Transverse colon (tissue), 4 donors: ENCODE measurements around the gene NFIA.

Experiments
- POLR2A ChIP-seq: fragments of 450-650 bp; IDR thresholded peaks from one replicate; pipeline ENCODE4 v1.6.1; 2016; ENCODE audit warnings: antibody characterized with exemption, mild to moderate bottlenecking, moderate library complexity
- POLR2AphosphoS5 ChIP-seq, 3 donors: sonication (generic); formaldehyde crosslinking; IDR thresholded peaks; one replicate each; pipeline ENCODE4 v1.6.1; 2016; ENCODE audit warnings: antibody characterized with exemption in 3 of 3
- TF ChIP-seq, protein P1 (sequence below), 5 experiments: fragments of 200-600 bp in 3 of 5; fragments of 450-650 bp in 2 of 5; sonication (generic) in 3 of 5; IDR thresholded peaks; 1 replicate in 2 of 5; 2 replicates in 3 of 5; pipeline ENCODE4 v1.5.1; 2016 to 2017; ENCODE audit warnings: antibody characterized with exemption in 5 of 5, inconsistent platforms in 3 of 5, mild to moderate bottlenecking in 2 of 5, moderate library complexity in 1 of 5

DNA sequence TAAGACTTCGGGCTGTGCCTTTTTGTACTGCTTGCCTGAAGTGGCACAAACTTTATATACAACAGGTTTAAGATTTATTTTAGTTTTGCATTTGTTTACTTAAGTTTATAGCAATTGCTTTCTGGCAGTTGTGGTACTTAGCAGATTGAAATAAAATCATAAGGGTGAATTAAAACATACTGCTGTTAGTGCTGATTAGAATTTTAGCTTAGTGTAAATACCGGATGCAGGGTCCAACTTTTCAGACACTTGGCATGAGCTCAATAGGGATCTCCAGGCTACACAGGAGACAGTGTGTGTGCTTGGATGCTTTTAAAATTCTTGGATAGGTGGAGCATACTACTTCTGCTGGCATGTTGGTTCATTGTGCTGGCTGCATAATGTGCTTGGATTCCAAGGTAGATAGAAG lies 159.6 kb downstream of the NFIA start:
- TF ChIP-seq POLR2AphosphoS5 (IDR thresholded peaks at IDR 0.05), result no peak
- TF ChIP-seq POLR2A, result no peak
- TF ChIP-seq, protein P1, sequence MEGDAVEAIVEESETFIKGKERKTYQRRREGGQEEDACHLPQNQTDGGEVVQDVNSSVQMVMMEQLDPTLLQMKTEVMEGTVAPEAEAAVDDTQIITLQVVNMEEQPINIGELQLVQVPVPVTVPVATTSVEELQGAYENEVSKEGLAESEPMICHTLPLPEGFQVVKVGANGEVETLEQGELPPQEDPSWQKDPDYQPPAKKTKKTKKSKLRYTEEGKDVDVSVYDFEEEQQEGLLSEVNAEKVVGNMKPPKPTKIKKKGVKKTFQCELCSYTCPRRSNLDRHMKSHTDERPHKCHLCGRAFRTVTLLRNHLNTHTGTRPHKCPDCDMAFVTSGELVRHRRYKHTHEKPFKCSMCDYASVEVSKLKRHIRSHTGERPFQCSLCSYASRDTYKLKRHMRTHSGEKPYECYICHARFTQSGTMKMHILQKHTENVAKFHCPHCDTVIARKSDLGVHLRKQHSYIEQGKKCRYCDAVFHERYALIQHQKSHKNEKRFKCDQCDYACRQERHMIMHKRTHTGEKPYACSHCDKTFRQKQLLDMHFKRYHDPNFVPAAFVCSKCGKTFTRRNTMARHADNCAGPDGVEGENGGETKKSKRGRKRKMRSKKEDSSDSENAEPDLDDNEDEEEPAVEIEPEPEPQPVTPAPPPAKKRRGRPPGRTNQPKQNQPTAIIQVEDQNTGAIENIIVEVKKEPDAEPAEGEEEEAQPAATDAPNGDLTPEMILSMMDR (IDR thresholded peaks at IDR 0.05), result no peak
